Measurements from ENCODE around the gene LBHD2.

The LBHD2 gene

DNA sequence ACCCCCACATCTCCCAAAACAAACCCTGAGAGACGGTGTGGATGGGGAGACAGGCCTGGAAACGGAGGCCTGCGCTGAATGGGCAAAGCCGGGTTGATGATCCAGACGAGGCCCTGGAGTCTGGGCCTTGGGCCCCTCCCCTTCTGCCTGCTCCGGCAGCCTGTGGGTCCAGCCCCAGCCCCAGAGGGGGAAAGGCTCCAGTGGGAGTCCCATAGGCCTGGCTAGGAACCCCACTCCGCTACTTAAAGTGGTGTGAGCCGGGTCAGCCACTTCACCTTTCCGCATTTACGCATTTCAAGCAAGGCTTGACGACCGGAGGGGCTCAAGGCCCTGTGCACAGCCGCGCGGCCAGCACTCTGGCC lies 38.6 kb downstream of the LBHD2 start:
- Histone ChIP-seq H3K27me3 (ENCODE audit: control insufficient read depth, insufficient read depth, low read length) (peaks cover 20% of the 10 kb centered on the region), H3K4me1 (ENCODE audit: control insufficient read depth, insufficient read depth, low read length) (peaks cover 3% of the 10 kb centered on the region)

GRCh38 chr14:103122947-103123633 lies 39.1 kb downstream of the LBHD2 start, which contains the start of gene TNFAIP2:
Gene TNFAIP2 (plus strand): TSS chr14:103123461. CDS start chr14:103126458, 2,997 bp downstream.
- H3K9me3 ChIP-seq (ENCODE audit: control insufficient read depth, insufficient read depth, low read length) = no peaks in the 10 kb centered on the region
- peaks cover 3% of the 10 kb centered on the region for H3K4me1 ChIP-seq (ENCODE audit: control insufficient read depth, insufficient read depth, low read length)
- no peaks in the 10 kb centered on the region for H3K36me3 ChIP-seq (ENCODE audit: control insufficient read depth, insufficient read depth, low read length)
- peak within 1 kb of the TSS; percentile 46 for H3K4me3 ChIP-seq (ENCODE audit: low read depth, low read length)
- H3K9ac ChIP-seq (ENCODE audit: low read depth, low read length) = peak within 1 kb of the TSS; percentile 60
- peaks cover 21% of the 10 kb centered on the region for H3K27me3 ChIP-seq (ENCODE audit: control insufficient read depth, insufficient read depth, low read length)

More for the DNA sequence above, 38.6 kb downstream of the LBHD2 start:
- no peaks in the 10 kb centered on the region for H3K36me3 ChIP-seq (ENCODE audit: control insufficient read depth, insufficient read depth, low read length)
- peak overlapping the region; percentile 46 for H3K4me3 ChIP-seq (ENCODE audit: low read depth, low read length)
- H3K9me3 ChIP-seq (ENCODE audit: control insufficient read depth, insufficient read depth, low read length) = no peaks in the 10 kb centered on the region
- H3K9ac ChIP-seq (ENCODE audit: low read depth, low read length) = peak overlapping the region; percentile 60

DNA sequence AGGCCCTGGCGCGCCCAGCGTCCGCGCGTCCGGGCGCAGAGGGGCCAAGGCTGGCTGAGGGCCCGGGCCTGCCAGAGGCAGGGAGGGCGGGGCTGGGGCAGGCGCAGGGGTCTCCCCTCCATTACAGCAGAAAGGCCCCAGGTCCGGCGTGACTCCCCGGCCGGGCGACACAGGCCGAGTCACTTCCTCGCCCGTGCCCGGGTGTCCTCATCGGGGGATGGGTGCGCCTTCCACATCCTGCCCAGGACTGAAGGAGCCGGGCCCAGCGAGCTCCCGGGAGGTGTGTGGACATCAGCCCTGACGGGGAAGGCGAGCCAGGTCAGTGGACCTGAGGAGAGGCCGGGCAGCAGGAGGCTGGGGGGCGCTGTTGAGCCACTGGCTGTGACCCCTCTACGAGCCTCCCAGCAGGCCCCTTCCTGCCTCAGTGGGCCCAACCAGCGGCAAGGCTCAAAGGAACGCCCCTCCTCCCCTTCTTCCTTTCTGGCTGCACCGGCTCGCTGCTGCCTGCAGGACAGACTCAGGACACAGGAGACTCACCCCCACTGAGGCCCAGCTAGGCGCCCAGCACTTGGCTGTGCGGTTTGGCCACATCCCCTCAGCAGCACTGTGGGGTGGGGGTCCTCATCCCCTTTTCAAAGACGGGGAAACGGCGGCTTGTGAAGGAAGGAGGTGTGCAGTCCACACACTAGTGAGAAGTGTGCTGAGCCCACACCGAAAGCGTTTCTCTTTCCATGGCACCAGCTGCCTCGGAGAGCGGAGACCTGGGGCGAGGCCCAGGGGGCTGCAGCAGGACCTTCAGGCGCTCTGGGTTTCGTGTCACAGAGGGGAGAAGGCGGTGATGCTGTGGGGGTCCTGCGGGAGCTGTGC lies 39.9 kb downstream of the LBHD2 start:
- Histone ChIP-seq H3K4me3 (ENCODE audit: low read depth, low read length) (peak overlapping the region; percentile 46), H3K27me3 (ENCODE audit: control insufficient read depth, insufficient read depth, low read length) (peaks cover 21% of the 10 kb centered on the region), H3K4me1 (ENCODE audit: control insufficient read depth, insufficient read depth, low read length) (peaks cover 3% of the 10 kb centered on the region), H3K9me3 (ENCODE audit: control insufficient read depth, insufficient read depth, low read length) (no peaks in the 10 kb centered on the region), H3K36me3 (ENCODE audit: control insufficient read depth, insufficient read depth, low read length) (no peaks in the 10 kb centered on the region), H3K9ac (ENCODE audit: low read depth, low read length) (no peak overlapping the region)

GRCh38 chr14:103124501-103125001 lies 40.5 kb downstream of the LBHD2 start:
- no peak overlapping the region for H3K4me3 ChIP-seq (ENCODE audit: low read depth, low read length)

GRCh38 chr14:103125098-103126070 lies 41.4 kb downstream of the LBHD2 start:
- H3K4me1 ChIP-seq (ENCODE audit: control insufficient read depth, insufficient read depth, low read length) = peaks cover 3% of the 10 kb centered on the region
- H3K4me3 ChIP-seq (ENCODE audit: low read depth, low read length) = no peak overlapping the region
- H3K27me3 ChIP-seq (ENCODE audit: control insufficient read depth, insufficient read depth, low read length) = peaks cover 21% of the 10 kb centered on the region
- H3K9ac ChIP-seq (ENCODE audit: low read depth, low read length) = no peak overlapping the region
- H3K36me3 ChIP-seq (ENCODE audit: control insufficient read depth, insufficient read depth, low read length) = no peaks in the 10 kb centered on the region
- H3K9me3 ChIP-seq (ENCODE audit: control insufficient read depth, insufficient read depth, low read length) = no peaks in the 10 kb centered on the region

More at GRCh38 chr14:103124501-103125001, 40.5 kb downstream of the LBHD2 start:
- H3K9ac ChIP-seq (ENCODE audit: low read depth, low read length) = no peak overlapping the region
- no peaks in the 10 kb centered on the region for H3K9me3 ChIP-seq (ENCODE audit: control insufficient read depth, insufficient read depth, low read length)
- peaks cover 21% of the 10 kb centered on the region for H3K27me3 ChIP-seq (ENCODE audit: control insufficient read depth, insufficient read depth, low read length)
- H3K36me3 ChIP-seq (ENCODE audit: control insufficient read depth, insufficient read depth, low read length) = no peaks in the 10 kb centered on the region
- H3K4me1 ChIP-seq (ENCODE audit: control insufficient read depth, insufficient read depth, low read length) = peaks cover 3% of the 10 kb centered on the region

DNA sequence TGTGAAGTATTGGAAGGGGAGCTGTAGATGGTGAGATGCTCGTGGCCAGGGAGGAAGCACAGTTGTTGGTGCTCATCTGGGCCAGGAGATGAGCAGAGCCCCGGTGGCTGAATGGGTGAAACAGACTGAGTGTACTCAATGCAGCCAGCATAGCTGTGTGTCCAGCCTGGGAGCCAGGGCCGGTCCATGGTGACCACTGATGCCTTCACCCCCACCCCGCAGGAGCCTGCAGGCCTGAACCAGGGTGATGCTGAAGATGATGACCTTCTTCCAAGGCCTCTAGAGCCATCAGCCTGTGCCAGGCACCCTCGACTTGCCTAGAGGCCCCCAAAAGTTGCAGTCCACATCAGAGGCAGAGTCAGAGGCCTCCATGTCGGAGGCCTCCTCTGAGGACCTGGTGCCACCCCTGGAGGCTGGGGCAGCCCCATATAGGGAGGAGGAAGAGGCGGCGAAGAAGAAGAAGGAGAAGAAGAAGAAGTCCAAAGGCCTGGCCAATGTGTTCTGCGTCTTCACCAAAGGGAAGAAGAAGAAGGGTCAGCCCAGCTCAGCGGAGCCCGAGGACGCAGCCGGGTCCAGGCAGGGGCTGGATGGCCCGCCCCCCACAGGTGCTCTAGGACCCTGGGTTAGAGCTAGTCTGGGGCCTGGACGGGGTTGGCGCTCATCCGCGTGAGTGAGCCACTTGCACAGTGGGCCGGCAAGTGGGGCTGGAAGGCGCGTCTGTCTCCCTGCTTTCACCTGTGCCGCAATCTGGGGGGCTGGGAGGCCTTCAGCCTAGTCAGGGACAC lies 42.3 kb downstream of the LBHD2 start:
- peaks cover 19% of the 10 kb centered on the region for H3K27me3 ChIP-seq (ENCODE audit: control insufficient read depth, insufficient read depth, low read length)
- peaks cover 3% of the 10 kb centered on the region for H3K4me1 ChIP-seq (ENCODE audit: control insufficient read depth, insufficient read depth, low read length)
- no peak overlapping the region for H3K4me3 ChIP-seq (ENCODE audit: low read depth, low read length)
- H3K36me3 ChIP-seq (ENCODE audit: control insufficient read depth, insufficient read depth, low read length) = no peaks in the 10 kb centered on the region
- H3K9me3 ChIP-seq (ENCODE audit: control insufficient read depth, insufficient read depth, low read length) = no peaks in the 10 kb centered on the region
- peak overlapping the region; percentile 60 for H3K9ac ChIP-seq (ENCODE audit: low read depth, low read length)

DNA sequence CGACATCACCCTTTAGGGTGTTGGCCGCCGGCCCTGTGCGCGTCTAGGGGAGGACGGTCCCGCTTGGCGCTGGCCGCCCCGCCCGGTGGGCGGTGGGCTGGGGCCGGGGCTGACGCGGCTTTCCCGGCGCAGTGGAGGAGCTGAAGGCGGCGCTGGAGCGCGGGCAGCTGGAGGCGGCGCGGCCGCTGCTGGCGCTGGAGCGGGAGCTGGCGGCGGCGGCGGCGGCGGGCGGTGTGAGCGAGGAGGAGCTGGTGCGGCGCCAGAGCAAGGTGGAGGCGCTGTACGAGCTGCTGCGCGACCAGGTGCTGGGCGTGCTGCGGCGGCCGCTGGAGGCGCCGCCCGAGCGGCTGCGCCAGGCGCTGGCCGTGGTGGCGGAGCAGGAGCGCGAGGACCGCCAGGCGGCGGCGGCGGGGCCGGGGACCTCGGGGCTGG lies 42.9 kb downstream of the LBHD2 start:
- peaks cover 19% of the 10 kb centered on the region for H3K27me3 ChIP-seq (ENCODE audit: control insufficient read depth, insufficient read depth, low read length)
- H3K9me3 ChIP-seq (ENCODE audit: control insufficient read depth, insufficient read depth, low read length) = no peaks in the 10 kb centered on the region
- peak overlapping the region; percentile 60 for H3K9ac ChIP-seq (ENCODE audit: low read depth, low read length)
- peaks cover 3% of the 10 kb centered on the region for H3K4me1 ChIP-seq (ENCODE audit: control insufficient read depth, insufficient read depth, low read length)
- no peaks in the 10 kb centered on the region for H3K36me3 ChIP-seq (ENCODE audit: control insufficient read depth, insufficient read depth, low read length)
- no peak overlapping the region for H3K4me3 ChIP-seq (ENCODE audit: low read depth, low read length)

DNA sequence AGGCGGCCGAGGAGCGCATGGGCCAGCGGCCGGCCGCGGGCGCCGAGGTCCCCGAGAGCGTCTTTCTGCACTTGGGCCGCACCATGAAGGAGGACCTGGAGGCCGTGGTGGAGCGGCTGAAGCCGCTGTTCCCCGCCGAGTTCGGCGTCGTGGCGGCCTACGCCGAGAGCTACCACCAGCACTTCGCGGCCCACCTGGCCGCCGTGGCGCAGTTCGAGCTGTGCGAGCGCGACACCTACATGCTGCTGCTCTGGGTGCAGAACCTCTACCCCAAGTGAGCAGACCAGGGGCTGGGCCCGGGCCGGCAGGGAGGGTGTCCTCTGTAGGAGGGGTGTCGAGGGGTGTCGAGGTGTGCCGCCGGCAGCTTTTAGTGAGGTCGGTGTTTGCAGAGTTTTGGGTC lies 43.3 kb downstream of the LBHD2 start:
- Histone ChIP-seq H3K9ac (ENCODE audit: low read depth, low read length) (no peak overlapping the region), H3K9me3 (ENCODE audit: control insufficient read depth, insufficient read depth, low read length) (no peaks in the 10 kb centered on the region), H3K4me3 (ENCODE audit: low read depth, low read length) (no peak overlapping the region), H3K27me3 (ENCODE audit: control insufficient read depth, insufficient read depth, low read length) (peaks cover 19% of the 10 kb centered on the region), H3K4me1 (ENCODE audit: control insufficient read depth, insufficient read depth, low read length) (peaks cover 3% of the 10 kb centered on the region), H3K36me3 (ENCODE audit: control insufficient read depth, insufficient read depth, low read length) (peaks cover under 1% of the 10 kb centered on the region)

GRCh38 chr14:103127861-103128598 lies 44.0 kb downstream of the LBHD2 start:
- Histone ChIP-seq H3K9ac (ENCODE audit: low read depth, low read length) (no peak overlapping the region), H3K27me3 (ENCODE audit: control insufficient read depth, insufficient read depth, low read length) (peaks cover 19% of the 10 kb centered on the region), H3K4me1 (ENCODE audit: control insufficient read depth, insufficient read depth, low read length) (no peaks in the 10 kb centered on the region), H3K9me3 (ENCODE audit: control insufficient read depth, insufficient read depth, low read length) (no peaks in the 10 kb centered on the region), H3K36me3 (ENCODE audit: control insufficient read depth, insufficient read depth, low read length) (peaks cover 7% of the 10 kb centered on the region), H3K4me3 (ENCODE audit: low read depth, low read length) (no peak overlapping the region)

- Histone ChIP-seq H3K4me3 (ENCODE audit: low read depth, low read length) (no peak overlapping the region), H3K9ac (ENCODE audit: low read depth, low read length) (no peak overlapping the region), H3K4me1 (ENCODE audit: control insufficient read depth, insufficient read depth, low read length) (no peaks in the 10 kb centered on the region), H3K27me3 (ENCODE audit: control insufficient read depth, insufficient read depth, low read length) (peaks cover 19% of the 10 kb centered on the region), H3K9me3 (ENCODE audit: control insufficient read depth, insufficient read depth, low read length) (no peaks in the 10 kb centered on the region), H3K36me3 (ENCODE audit: control insufficient read depth, insufficient read depth, low read length) (peaks cover 11% of the 10 kb centered on the region)
Observed at GRCh38 chr14:103128631-103129300, 44.8 kb downstream of the LBHD2 start.
